ENCODE measurements around the gene HRNR.
A peak's percentile ranks its signal among the peaks of the same experiment; 100 is the strongest.

HRNR gene

GRCh38 chr1:152188673-152189591 lies 35.1 kb downstream of the HRNR start:
- DNase-seq: peak in 10 of 14 donors; percentile 15 to 79 (median 49)

GRCh38 chr1:152186556-152187285 lies 37.3 kb downstream of the HRNR start:
- DNase-seq: no peak

- DNase-seq: no peak
Observed at GRCh38 chr1:152185544-152186391, 38.2 kb downstream of the HRNR start.

- DNase-seq: no peak
Observed at GRCh38 chr1:152182944-152183361, 41.0 kb downstream of the HRNR start.

- DNase-seq: no peak
Observed at GRCh38 chr1:152182431-152182830, 41.6 kb downstream of the HRNR start.

- DNase-seq: no peak
Observed at GRCh38 chr1:152179566-152179965, 44.4 kb downstream of the HRNR start.

GRCh38 chr1:152170287-152170905 lies 53.6 kb downstream of the HRNR start:
- DNase-seq: no peak

- DNase-seq: no peak
Observed at GRCh38 chr1:152169366-152170025, 54.5 kb downstream of the HRNR start.

- DNase-seq: no peak
Observed at GRCh38 chr1:152168535-152168868, 55.5 kb downstream of the HRNR start.

GRCh38 chr1:152167835-152168534 lies 56.0 kb downstream of the HRNR start:
- DNase-seq: no peak

GRCh38 chr1:152166966-152167365 lies 57.0 kb downstream of the HRNR start:
- DNase-seq: no peak

- no peak for DNase-seq
Observed at GRCh38 chr1:152165286-152166077, 58.5 kb downstream of the HRNR start.

- DNase-seq: no peak
Observed at GRCh38 chr1:152164517-152165136, 59.4 kb downstream of the HRNR start.

GRCh38 chr1:152162792-152163463 lies 61.1 kb downstream of the HRNR start:
- no peak for DNase-seq

All from C1 segment of cervical spinal cord (tissue), 14 donors.